Muscle of leg (tissue), 11 donors: ENCODE data around the gene GAMT. TPM values are rescaled to one million over a fixed set of nuclear protein-coding genes. Genes with fewer than 3 reads are reported as not detected.

ENCODE experiments used
- DNase-seq: peaks from one replicate; pipeline ENCODE4 v3.0.0; 2013
- H3K27ac ChIP-seq: one replicate; pipeline ENCODE4 v1.5.1; 2013; ENCODE audit warnings: mild to moderate bottlenecking, low read length, control low read depth
- H3K27me3 ChIP-seq: one replicate; pipeline ENCODE4 v1.6.1; 2013; ENCODE audit warnings: low read length; ENCODE audit not compliant: control insufficient read depth, insufficient read depth
- H3K36me3 ChIP-seq: one replicate; pipeline ENCODE4 v1.6.1; 2013; ENCODE audit warnings: low read length; ENCODE audit not compliant: control insufficient read depth, insufficient read depth
- H3K4me1 ChIP-seq: one replicate; pipeline ENCODE4 v1.6.1; 2013; ENCODE audit warnings: low read length; ENCODE audit not compliant: control insufficient read depth, insufficient read depth
- H3K4me3 ChIP-seq: one replicate; pipeline ENCODE4 v1.5.1; 2013; ENCODE audit warnings: low read length, control low read depth
- H3K9me3 ChIP-seq: replicated peaks from 2 replicates; pipeline ENCODE4 v1.6.1; 2013; ENCODE audit warnings: low read depth, low read length; ENCODE audit not compliant: control insufficient read depth
- WGBS: methylation state at CpG from one replicate; pipeline ENCODE4 v1.1.5; 2013; ENCODE audit warnings: missing lambda C conversion rate; ENCODE audit not compliant: insufficient coverage; 5-methylcytosine and 5-hydroxymethylcytosine counted together
- polyA plus RNA-seq, 8 donors: library from polyadenylated mRNA; unstranded; fragments of 120-200 nt; gene quantifications; one replicate each; pipeline versions ENCODE4 v1.2.1 to v1.2.3, GENCODE V29; 2013; ENCODE audit warnings: inconsistent platforms in 1 of 8, low replicate concordance in 1 of 8; ENCODE audit not compliant: insufficient read length in 8 of 8, insufficient read depth in 1 of 8
- total RNA-seq: library from RNA; stranded (reverse); fragments of 120-200 nt; gene quantifications from one replicate; pipeline ENCODE4 v1.2.4, GENCODE V29; 2013

The GAMT gene
- total and polyA plus RNA-seq, 9 donors, result 115 to 232 (median 199) TPM

GRCh38 chr19:1366899-1367870, 34.2 kb downstream of the GAMT start:
- WGBS, result 75% methylated on average over 30 of the region's 35 CpGs
- Histone ChIP-seq H3K36me3 (peaks cover 87% of the 10 kb centered on the region), H3K4me3 (no peak overlapping the region), H3K27ac (no peak overlapping the region), H3K4me1 (peaks cover 13% of the 10 kb centered on the region), H3K9me3 (no peaks in the 10 kb centered on the region), H3K27me3 (no peaks in the 10 kb centered on the region)
- peak; percentile 44 for DNase-seq

GRCh38 chr19:1366296-1366695, 35.0 kb downstream of the GAMT start:
- Histone ChIP-seq H3K9me3 (no peaks in the 10 kb centered on the region), H3K27me3 (no peaks in the 10 kb centered on the region), H3K27ac (no peak overlapping the region), H3K36me3 (peaks cover 87% of the 10 kb centered on the region), H3K4me3 (no peak overlapping the region), H3K4me1 (peaks cover 21% of the 10 kb centered on the region)
- WGBS, result 91% methylated on average over 9 of the region's 10 CpGs
- no peak for DNase-seq

GRCh38 chr19:1365319-1366269, 35.7 kb downstream of the GAMT start:
- peaks cover 28% of the 10 kb centered on the region for H3K4me1 ChIP-seq
- WGBS, result 88% methylated on average over 33 of the region's 37 CpGs
- peaks cover 80% of the 10 kb centered on the region for H3K36me3 ChIP-seq
- H3K27ac ChIP-seq, result no peak overlapping the region
- no peak for DNase-seq
- H3K4me3 ChIP-seq, result no peak overlapping the region
- H3K27me3 ChIP-seq, result no peaks in the 10 kb centered on the region
- H3K9me3 ChIP-seq, result no peaks in the 10 kb centered on the region

GRCh38 chr19:1364070-1364704, 37.2 kb downstream of the GAMT start:
- Histone ChIP-seq H3K27ac (no peak overlapping the region), H3K9me3 (no peaks in the 10 kb centered on the region), H3K4me1 (peaks cover 36% of the 10 kb centered on the region), H3K4me3 (no peak overlapping the region), H3K27me3 (no peaks in the 10 kb centered on the region), H3K36me3 (peaks cover 77% of the 10 kb centered on the region)
- DNase-seq, result no peak
- WGBS, result 96% methylated on average over 4 of the region's 15 CpGs

GRCh38 chr19:1363599-1363998, 37.7 kb downstream of the GAMT start:
- DNase-seq, result no peak
- Histone ChIP-seq H3K9me3 (no peaks in the 10 kb centered on the region), H3K4me1 (peaks cover 36% of the 10 kb centered on the region), H3K27ac (no peak overlapping the region), H3K27me3 (no peaks in the 10 kb centered on the region), H3K4me3 (no peak overlapping the region), H3K36me3 (peaks cover 77% of the 10 kb centered on the region)
- 80% methylated on average over 6 of the region's 10 CpGs for WGBS

GRCh38 chr19:1362387-1363257, 38.7 kb downstream of the GAMT start:
- peaks cover 80% of the 10 kb centered on the region for H3K36me3 ChIP-seq
- 85% methylated on average over 29 of the region's 42 CpGs for WGBS
- H3K4me1 ChIP-seq, result peaks cover 38% of the 10 kb centered on the region
- H3K27ac ChIP-seq, result no peak overlapping the region
- DNase-seq, result no peak
- H3K9me3 ChIP-seq, result no peaks in the 10 kb centered on the region
- H3K4me3 ChIP-seq, result no peak overlapping the region
- H3K27me3 ChIP-seq, result no peaks in the 10 kb centered on the region

GRCh38 chr19:1361601-1362386, 39.5 kb downstream of the GAMT start:
- Histone ChIP-seq H3K36me3 (peaks cover 78% of the 10 kb centered on the region), H3K27ac (peak overlapping the region; percentile 56), H3K27me3 (no peaks in the 10 kb centered on the region), H3K4me3 (peak overlapping the region; percentile 5), H3K9me3 (no peaks in the 10 kb centered on the region), H3K4me1 (peaks cover 39% of the 10 kb centered on the region)
- 18% methylated on average over 18 of the region's 30 CpGs for WGBS
- peak; percentile 65 for DNase-seq

GRCh38 chr19:1360818-1361461, 40.4 kb downstream of the GAMT start:
- Histone ChIP-seq H3K4me1 (peaks cover 47% of the 10 kb centered on the region), H3K27me3 (no peaks in the 10 kb centered on the region), H3K36me3 (peaks cover 69% of the 10 kb centered on the region), H3K9me3 (no peaks in the 10 kb centered on the region), H3K4me3 (peak overlapping the region; percentile 21), H3K27ac (peak overlapping the region; percentile 50)
- WGBS, result 3% methylated on average over 20 of the region's 31 CpGs
- peak; percentile 92 for DNase-seq
